Measurements from ENCODE around the gene PTPRCAP. TPM values are rescaled to one million over a fixed set of nuclear protein-coding genes. Genes with fewer than 3 reads are reported as not detected.
A peak's percentile ranks its signal among the peaks of the same experiment; 100 is the strongest.
"Not testable (repeated sequence)": the region's sequence is repeated elsewhere in the genome, so short reads cannot be mapped to it uniquely, and the experiment has no call there.

PTPRCAP gene
- total RNA-seq (2014; rRNA removed; shearing (Covaris generic)): 1.5 and 2.3 TPM in 2 replicates

- DNase-seq (ENCODE audit: low spot score): no peak
These were observed at the start of gene PTPRCAP for GRCh38 chr11:67437082-67437808. Gene PTPRCAP (minus strand): TSS chr11:67437682. CDS start chr11:67437619, 63 bp downstream.

- DNase-seq (ENCODE audit: low spot score): no peak
These were observed 49.2 kb upstream of the PTPRCAP start for GRCh38 chr11:67486481-67487195.

DNA sequence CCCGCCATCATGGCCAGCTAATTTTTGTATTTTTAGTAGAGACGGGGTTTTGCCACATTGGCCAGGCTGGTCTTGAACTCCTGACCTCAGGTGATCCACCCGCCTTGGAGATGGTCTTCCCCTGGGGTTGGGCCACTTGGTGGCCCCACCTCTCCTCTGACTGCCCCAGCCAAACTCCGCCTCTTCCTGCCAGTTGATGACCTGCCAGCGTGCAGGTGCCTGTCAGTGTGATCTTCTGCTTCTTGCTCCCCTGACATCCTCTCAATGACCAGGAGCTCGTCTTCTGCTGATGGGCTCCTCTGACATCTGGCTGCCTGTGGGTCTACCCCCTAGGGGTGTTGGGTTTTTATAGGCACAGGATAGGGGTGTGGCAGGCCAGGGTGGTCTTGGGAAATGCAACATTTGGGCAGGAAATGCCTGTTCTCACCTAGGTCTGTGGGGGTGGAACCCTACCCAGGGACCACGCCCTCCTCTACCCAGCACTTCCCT lies 48.4 kb upstream of the PTPRCAP start:
- not testable (repeated sequence) for DNase-seq (ENCODE audit: low spot score)

GRCh38 chr11:67484847-67485311 lies 47.4 kb upstream of the PTPRCAP start:
- no peak for DNase-seq (ENCODE audit: low spot score)

- DNase-seq (ENCODE audit: low spot score): no peak
These were observed 46.6 kb upstream of the PTPRCAP start for GRCh38 chr11:67483831-67484665.

GRCh38 chr11:67482827-67483798 lies 45.6 kb upstream of the PTPRCAP start, which contains the start of gene AIP:
Gene AIP (plus strand): TSS chr11:67483026. CDS start chr11:67483159, 133 bp downstream.
- DNase-seq (ENCODE audit: low spot score): peak; percentile 95

DNA sequence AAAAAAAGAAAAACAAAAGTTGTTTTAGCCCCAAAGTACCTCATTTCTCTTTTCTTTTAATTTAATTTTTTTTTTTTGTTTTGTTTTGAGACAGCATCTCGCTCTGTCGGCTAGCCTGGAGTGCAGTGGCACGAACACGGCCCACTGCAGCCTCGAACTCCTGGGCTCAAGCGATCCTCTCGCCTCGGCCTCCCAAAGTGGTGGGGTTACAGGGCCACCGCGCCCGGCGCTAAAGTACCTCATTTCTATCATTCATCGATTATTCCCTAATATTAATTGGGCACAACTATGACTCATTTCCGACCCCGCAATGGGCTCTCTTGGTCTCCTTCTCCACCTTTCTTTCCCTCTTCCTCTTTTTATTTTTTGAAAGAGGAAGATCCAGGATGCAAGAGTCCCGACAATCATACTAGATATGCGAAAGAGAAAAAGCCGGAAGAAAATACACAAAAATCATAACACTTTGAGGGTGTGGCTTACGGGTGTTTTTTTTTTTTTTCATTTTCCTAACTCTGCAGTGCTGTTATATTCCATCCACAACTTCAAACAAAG lies 44.9 kb upstream of the PTPRCAP start:
- no peak for DNase-seq (ENCODE audit: low spot score)

GRCh38 chr11:67477344-67478050 lies 40.0 kb upstream of the PTPRCAP start:
- not testable (repeated sequence) for DNase-seq (ENCODE audit: low spot score)

GRCh38 chr11:67476692-67477091 lies 39.2 kb upstream of the PTPRCAP start:
- not testable (repeated sequence) for DNase-seq (ENCODE audit: low spot score)

DNA sequence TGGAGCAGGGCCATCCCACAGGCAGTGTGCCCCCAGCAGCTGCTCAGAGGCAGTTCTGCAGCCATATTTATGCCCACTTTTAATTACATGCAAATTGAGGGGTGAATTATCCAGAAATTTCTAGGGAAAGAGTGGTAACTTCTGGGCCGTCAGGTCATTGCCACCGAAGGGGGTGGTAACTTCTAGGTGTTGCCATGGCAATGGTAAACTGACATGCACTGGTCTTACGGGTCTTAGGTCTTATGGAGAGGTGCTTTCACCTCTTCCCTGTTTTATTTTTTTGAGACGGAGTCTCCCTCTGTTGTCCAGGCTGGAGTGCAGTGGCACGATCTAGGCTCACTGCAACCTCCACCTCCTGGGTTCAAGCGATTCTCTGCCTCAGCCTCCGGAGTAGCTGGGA lies 35.4 kb upstream of the PTPRCAP start:
- DNase-seq (ENCODE audit: low spot score): no peak

DNA sequence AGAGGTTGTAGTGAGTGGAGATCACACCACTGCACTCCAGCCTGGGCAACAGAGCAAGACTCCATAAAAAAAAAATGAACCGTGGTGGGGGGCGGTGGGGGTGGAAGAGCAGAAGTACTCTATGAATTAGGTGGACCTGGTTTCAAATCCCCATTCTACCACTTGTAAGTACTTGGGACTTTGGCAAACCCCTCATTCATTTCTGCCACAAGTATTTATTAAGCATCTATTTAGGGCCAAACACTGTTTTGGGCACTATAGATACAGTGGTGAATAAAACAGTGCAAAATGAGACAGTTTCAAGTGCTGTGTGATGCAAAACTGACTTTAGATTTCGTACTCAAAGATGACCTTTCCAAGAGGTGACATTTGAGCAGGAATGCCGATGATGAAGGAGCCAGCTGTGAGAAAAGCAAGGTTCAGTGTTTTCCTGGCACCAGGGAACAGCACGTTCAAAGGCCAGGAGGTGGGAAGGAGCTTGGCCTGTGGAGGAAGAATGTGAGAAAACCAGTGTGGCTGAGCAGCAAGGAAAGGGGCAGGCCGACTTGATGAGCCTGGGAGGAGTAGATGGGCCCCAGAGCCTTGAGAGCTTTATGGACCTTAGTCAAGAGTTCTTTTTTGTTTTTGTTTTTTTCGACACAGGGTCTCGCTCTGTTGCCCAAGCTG lies 33.0 kb upstream of the PTPRCAP start:
- DNase-seq (ENCODE audit: low spot score): no peak

- DNase-seq (ENCODE audit: low spot score): no peak
These were observed 32.0 kb upstream of the PTPRCAP start for GRCh38 chr11:67469508-67469811.

- peak; percentile 79 for DNase-seq (ENCODE audit: low spot score)
These were observed 31.5 kb upstream of the PTPRCAP start, which contains the start of gene TMEM134 for GRCh38 chr11:67468759-67469507. Gene TMEM134 (minus strand): TSS chr11:67469251. CDS start chr11:67469192, 59 bp downstream.

DNA sequence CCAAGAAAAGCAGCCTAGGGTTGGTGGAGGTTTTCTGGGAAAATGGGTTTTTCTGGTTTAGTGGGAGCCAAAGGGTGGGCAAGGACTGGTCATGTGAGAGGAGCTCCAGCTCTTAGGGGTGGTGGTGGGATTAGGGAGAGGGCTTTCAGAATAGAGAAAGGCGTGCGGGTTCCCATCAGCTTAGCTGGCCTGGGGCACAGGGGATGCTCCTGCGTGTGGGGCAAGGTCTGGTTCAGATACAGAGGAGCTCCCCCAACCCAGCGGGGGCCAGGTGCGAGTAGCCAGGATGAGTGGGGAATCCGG lies 30.9 kb upstream of the PTPRCAP start:
- no peak for DNase-seq (ENCODE audit: low spot score)

DNA sequence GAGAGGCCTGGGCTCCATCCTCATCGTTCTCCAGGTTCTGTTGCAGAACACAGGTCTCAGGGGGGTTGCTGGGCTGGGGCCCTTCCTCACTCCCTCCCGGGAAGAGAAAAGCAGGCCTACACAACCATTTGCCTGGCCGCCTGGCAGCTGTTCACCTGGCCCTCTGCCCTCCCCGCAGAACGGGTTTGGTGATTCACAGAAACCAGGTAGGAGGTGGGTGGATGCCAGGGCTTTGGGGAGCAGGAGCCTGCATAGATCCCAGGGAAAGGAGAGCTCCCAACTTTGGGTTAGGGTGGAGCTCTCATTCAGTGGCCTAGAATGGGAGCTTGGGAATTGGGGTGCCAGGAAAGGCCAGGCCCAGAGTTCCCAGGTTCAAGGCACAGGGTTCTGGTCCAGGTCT lies 30.6 kb upstream of the PTPRCAP start:
- DNase-seq (ENCODE audit: low spot score): no peak

GRCh38 chr11:67466962-67467771 lies 29.7 kb upstream of the PTPRCAP start:
- no peak for DNase-seq (ENCODE audit: low spot score)

DNA sequence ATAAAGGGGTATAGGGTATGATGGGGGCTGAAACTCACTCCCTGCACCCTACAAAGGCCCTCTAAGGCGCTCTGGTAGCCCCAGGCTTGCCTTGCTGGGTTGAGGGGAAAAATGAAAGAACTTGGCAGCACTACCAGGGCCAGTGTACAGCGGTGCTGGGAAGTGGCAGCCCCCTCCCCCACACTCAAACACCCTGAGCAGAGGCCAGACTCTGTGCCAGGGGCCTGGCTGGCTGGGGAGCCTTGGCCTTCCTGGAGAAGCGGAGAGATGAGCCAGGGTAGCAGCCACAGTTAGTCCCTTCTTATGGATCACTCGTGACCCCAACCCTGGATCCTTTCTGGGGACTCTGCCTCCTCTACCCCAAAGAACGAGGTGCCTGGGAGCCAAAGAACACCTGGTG lies 28.9 kb upstream of the PTPRCAP start:
- DNase-seq (ENCODE audit: low spot score): no peak

GRCh38 chr11:67465530-67465929 lies 28.0 kb upstream of the PTPRCAP start:
- peak; percentile 29 for DNase-seq (ENCODE audit: low spot score)

Data from A172 (cell line).